ELR (cell line): ENCODE data around the gene GLIS1.

Experiments used
- DNase-seq: peaks from one replicate; pipeline ENCODE4 v3.0.0-alpha.2; 2015; ENCODE audit warnings: low read depth

GLIS1 gene

DNA sequence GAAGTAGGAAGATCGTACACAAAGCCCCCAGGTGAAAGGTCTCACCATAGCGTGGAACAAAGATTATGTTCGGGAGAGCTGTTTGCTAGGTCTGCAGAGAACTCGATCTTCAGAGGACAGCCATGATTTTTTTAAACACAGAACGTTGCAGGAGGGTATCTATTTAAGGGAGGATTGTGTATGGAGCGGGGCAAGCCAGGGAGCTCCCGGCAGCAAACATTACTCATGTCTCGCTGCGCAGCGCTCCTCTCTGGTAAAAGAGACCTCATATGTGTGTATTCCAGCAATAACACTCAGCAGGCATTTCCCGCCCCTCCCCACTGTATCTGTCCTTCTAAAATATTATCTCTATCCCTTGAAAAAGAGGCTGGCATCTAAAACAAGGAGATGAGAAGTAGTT lies 2.7 kb downstream of the GLIS1 start:
- peak; percentile 26 for DNase-seq

DNA sequence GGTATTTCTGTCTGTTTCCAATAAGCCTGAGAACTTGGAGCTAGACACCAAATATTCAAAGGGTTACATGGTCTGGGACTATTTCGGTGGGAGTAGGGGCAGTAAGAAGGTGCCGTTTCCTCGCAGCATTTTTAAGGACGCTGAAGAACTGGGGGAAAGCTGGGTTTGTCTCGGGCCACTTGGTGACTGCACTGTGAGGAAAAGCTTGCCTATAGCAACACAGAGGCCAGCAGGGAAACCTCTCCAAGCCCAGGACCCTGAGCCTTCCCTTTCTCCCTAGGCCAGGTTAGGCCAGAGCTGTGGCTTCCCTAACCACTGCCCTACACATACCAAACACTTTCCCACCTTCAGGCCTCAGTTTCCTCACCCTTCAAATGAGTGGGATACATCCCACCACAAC lies 3.3 kb downstream of the GLIS1 start:
- no peak for DNase-seq

DNA sequence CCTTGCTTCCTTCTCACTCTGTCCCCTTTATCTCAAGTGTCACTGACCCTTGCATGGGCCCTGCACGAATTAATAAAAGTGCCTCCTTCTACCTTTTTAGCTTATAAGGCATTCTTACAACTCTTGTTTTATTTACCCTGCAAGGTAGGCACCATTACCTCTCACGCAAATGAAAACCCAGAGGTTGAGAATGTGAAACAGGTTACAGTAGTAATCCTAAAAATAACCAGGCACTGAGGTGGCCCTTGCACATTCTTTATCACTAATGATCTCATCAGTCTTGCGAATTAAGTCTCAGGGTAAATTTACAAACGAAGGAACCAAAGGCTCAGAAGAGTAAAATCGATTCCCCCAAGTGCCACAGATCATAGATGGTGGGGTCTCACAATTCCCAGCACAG lies 3.7 kb downstream of the GLIS1 start:
- peak; percentile 23 for DNase-seq

DNA sequence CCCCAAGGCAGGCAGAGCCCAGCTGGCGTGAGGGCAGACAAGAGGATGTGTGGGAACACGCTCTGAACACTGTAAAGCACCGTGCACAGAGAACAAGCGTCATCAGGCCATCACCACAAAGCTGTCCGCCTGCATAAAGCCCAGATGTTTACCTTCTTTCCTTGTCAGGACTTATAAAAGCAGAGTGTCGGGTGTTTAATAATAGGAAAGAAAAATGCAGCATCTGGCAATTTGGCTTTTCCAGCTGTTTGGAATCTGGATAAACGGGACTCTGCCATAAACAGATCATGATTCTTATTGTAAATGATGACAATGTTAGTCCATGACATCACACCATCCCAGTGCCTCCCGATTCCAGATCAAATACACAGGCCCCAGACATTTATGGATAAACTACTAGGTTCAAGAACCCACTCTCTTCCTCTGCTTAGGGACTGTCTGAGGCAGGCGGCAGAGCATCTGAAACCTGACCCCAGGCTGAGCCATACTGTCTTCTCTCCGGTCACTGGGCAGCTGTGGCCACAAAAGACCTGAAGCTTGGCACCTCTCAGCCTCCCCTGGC lies 4.2 kb downstream of the GLIS1 start:
- DNase-seq, result peak; percentile 85

DNA sequence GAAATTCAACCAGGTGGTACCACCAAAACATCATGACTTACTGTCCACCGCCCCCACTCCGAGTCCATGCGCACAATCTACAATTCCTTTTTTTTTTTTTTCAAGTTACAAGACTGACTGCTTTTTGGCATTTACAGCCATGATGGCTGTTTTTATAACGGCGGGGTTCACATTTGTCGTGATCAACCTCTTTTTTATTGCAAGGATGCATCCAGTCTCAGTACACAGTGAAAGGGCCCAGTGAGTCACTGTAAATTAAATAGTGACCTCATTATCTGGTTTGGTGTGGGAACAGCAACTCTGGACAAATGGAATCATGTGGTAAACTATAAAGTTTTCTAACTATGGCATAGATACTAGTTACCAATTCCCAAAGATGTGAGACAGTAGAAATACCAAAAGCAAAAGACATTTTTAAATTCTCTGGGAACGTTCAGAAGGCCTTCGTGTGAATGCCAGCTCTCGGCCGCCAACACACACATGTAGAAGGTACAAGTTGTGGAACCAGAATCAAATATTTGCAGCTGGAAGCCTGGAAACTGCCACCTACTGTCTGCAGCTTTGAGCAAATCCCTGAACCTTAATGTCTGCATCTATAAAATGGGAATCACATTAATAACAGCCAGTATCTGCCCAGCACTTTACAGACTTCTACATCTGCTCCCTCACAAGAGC lies 4.9 kb downstream of the GLIS1 start:
- peak; percentile 91 for DNase-seq

DNA sequence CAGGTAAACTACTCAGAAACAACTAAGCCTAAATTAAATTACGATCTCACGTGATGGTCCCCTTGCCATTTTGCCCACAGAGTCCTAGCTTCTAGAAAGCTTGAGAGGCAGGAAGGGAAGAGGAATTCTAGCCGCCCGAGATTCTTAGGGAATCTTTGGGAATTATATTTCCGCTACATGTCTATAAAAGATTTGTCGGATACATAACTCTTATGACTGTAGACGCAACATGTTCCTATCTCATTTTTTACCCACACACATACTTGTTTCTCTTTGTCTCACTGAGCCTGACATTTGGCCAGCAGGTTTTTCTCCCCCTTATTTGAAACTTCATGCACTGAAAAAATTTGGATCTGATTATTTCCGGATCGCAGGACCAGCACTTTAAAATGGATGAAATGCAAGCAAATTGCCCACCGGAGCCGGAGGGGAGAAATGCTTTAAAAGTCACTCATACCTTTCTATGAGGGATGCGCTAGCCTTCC lies 5.5 kb downstream of the GLIS1 start:
- DNase-seq, result peak; percentile 69

DNA sequence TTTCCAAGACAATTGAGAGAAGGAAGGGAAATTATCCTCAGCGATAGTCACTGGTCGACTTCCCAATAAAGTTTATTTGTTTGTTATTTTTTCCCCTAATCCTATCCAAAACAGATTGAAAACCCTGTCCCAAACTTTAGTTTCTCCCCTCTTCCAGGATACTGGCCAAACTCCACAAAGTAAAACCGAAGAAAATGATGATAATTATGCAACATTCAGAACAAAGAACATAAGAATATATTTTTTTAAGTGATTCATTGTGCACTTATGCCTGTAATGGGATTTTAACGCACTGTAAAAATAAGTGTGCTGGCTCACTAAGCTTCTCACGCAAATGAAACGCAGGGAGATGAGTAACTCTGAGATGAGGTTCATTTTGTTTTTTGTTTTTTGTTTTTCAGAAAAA lies 6.0 kb downstream of the GLIS1 start:
- peak; percentile 96 for DNase-seq

DNA sequence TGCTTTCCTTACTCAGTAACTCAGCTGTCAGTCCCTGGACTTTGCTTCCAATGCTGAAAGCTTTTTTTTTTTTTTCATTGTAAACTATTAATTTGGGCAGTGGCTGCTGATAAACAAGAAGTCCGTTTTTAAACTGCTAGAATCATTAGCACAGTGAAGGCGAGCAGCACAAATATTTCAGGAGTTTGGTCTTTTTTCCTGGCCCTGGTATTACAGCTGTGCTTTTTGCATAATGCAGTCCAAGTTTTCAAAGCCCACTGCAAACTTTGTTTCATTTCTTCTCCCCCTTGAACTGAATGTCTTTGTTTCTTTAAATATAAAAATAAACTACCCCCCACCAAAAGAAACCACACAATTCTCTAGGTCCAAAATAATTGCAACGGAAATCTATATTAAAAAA lies 6.6 kb downstream of the GLIS1 start:
- DNase-seq, result peak; percentile 18

DNA sequence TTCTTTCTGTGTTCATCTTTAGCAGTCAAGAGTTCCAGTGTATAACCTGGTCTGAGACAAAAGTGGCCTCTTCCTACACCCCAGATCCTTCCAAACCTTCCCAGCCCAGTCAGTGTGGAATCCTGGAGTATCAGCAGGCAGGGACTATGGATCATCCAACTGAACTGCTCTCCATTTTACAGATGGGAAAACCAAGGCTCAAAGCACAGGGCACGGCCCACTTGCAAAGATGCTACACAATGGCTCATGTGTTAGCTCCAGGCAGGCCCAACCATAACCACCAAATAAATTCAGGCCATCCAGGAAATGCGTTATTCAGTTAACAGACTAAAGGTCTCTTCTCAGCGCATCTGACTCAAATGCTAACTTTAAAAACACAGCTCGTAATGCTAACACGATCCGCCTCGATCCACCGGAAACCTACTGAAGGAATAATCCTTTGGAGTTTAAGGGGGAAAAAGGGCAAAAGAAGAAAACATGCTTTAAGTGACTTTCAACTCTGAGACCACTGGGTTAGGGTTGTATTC lies 7.1 kb downstream of the GLIS1 start:
- peak; percentile 54 for DNase-seq

DNA sequence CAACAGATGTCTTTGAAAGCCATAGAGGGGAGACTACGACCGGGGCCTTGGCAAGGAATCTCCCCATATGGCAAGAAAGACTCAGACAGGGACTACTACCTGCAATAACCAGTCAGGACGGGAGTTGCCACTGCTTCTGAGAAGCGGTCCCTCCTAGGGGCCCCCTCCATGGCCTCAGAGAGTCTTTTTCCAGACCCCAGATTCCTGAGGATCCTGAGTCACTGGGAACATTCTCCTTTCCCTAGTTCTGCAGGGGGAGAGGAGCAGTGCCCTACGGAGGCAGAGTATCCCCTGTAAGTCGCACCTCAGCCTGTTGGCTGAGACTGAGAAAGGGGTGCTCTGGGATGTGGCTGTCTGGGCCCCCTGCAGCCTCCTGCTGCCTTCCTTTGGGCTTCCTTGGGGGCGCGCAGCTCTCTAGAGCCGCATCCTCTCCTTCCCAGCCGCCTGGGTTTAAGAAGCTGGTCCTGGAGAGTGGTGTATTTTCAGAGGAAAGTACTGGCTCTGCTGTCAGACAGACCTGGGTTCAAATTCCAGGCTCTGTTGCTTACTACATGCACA lies 7.8 kb downstream of the GLIS1 start:
- no peak for DNase-seq

DNA sequence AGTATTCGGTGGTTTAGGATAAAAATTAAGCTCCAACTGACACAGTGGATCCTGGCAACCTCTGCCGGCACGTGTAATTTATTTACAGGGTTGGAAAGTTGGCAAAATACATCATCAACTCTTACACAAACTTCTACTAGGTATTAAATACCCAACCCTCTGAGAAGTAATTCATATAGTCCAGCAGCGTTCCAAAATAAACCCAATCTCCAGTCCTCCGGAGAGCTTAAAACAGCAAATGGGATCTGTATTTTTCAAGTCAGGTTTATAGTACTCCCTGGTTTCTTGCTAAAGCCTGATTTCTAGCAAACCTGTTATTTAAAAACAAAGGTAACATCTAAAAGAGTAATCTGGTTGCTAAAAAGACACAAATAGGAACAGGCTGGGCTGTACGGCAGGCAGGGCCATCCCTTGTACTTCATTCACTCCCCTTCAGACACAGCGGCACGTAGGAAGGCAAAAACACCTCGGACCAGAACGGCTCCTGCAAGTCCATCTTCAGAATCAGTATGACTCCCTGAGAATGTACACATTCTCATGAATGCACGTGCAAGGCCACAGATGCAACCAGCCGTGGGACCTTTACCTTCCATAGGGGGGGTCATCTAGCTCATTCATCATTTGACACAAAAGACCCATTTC lies 8.6 kb downstream of the GLIS1 start:
- DNase-seq, result no peak

DNA sequence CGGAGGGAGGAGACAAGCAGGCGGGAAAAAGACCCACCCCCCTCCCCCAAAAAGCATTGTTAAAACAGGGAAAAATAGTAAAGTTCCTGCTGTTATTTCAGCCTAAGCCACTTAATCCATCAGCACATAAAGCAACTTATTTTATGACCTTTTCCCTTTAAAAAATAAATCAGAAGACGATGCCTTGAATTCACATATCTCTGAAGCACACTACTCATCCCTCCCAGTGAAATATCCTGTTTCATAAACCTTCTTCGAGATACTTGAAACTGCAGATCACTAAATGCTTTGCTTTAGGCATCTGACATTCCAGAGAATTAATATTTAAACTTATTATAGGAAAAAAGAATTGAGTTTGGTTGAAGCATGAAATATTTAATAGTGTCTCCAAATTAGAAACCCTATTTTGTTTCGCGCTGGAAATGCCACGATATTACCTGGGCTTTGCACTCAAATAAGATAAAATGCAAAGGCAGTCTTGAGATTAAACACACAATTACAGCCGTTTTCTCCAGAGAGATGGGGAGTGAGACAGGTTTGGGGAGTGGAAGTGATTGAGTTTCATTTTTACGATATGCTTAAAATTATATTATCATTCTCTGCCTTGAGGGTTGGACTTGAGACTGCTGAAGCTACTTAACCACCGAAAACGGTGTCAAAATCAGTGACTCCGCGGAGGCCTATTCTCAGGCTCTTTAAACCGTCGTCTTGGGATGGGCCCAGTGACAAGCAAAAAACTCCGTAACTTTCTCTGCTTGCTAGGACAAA lies 9.3 kb downstream of the GLIS1 start:
- DNase-seq, result no peak

DNA sequence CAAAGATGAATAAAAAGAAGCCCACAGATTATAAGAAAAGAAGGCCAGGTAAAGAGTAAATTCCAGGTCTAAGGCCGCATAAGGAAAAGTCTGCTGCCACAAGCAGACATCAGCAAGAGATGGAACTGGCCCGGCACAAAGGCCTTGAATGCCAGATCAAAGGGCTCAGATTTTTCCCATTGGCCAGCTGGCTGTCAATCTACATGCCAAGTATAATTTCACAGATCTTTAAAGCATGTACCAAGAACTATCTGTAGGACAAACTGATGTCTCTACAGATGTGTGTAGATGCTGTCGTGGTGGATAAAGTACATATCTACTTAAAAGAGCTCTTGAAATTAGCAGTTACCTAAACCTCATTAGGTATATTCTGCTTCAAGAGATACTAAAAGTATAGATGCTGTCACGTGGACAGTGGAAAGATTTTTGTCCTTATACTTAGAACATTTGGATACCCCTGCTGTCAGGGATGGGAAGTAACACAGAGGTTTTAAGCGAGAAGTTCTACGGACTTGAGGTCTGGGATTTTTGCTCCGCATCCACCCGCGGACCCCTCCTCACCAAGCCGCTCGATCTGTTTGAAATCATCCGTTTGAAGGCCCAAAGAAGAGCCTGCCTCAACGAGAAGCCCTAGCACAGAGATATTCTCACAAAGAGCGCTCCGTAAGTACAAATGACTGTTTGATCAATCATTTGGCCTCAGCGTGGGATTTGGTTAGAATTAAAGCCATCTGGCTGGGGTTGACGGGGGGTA lies 10.1 kb downstream of the GLIS1 start:
- DNase-seq, result no peak

DNA sequence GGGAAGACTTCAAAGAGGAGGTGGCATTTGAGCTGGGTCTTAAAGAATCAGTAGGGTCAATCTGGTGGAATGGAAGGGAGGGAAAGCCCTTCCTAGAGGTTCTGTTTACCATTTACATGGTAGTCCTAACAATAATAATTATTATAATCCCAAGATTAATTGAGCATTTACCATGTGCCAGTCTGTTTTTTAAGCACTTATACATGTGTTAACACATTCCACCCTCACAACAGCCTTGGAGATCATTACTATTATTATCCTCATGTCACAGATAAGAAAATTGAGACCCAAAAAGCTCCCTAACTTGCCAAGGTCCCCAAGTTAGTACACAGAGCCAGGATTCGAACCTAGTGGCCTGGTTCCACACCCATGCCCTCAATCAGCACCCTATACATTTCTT lies 10.8 kb downstream of the GLIS1 start:
- DNase-seq, result no peak

DNA sequence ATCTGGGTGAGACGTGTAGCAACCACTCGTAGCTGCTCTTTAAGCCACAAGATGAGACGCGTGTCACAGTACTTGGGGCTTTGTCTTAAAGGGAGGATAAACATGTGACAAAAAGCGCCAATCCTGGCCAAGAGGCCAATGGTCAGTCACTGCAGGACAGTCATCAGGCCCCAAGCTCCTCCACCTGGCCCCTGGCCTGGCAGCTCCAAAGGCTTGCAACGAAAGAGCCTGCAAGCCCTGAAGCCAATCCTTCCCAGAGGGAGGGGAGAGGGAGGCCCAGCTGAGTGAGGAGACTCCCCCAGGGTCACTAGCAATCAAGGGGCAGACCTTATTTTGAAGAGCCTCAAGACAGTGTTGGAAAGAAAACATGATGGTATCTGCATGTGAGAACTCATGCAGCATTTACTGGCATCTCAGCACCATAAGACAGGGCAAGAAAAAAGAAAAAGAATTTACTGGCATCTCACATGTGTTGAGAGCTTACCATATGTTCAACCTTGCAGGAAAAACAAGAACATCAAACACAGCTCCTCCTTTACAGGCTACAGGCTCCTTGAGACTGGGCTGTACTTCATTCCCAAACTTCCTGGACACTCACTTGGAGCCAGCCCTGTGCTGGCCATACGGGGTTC lies 11.4 kb downstream of the GLIS1 start:
- no peak for DNase-seq

DNA sequence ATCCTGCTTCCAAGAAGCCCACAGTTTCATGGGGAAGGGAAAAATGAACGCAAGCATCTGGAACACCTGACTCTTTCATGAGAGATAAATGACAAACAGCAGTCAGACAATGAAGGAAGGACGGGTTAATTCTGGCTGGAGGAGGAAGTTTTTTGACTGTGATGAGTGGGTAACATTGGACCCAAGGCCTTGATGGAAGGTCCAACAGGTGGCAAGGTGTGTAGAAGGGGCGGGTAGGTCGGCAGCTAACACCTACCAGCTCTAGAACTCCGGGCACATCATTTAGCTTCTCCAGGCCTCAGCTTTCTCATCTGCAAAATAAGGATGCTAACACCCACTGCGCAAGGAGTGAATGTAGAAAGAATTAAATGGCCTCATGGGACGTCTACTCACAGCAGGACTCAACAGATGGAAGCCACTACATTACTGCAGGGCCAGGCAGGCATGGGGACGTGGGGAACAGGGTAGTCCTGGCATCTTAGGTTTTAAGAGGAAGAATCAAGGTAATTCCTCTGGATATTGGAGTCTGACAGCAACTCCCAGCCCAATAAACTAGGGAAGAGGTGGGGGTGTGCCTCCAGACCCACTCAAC lies 12.9 kb downstream of the GLIS1 start:
- DNase-seq, result no peak

DNA sequence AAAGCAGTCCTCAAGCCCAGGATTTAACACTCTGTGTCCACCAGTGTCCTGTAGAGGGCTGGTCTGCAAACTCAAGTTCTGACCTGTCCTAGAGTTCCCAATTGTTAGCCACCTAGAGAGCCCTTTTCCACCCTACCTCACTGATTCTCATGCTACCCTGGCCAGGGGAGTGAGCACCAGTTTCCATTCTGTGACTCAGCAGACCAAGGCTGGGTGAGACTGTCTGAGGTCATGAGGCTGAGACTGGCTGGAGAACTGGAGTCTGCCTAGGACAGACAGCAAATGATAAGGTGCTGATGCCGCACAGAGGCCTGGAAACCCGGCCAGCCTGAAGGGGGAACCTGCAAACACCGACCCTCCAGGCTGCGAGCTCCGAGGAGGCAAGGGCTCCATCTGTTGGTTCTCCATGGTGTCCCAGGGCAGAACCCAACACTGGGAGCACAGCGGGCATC lies 13.7 kb downstream of the GLIS1 start:
- DNase-seq, result peak; percentile 49

DNA sequence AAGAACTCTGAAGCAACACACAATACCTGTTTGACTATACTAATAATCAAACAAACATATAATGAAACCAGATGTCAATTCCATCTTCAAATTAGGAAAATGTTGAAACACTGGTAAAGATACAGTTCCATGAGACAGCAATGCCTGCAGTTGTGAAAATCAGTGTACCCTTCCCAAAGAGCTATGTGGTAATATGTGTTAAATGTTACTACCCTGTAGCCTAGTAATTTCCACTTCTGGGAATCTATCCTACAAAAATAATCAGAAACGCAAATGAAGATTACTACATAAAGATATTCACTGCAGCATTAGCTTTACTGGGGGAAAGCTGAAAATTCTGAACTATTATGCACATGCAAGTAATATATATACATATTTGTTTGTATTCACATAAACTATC lies 16.9 kb downstream of the GLIS1 start:
- DNase-seq, result no peak

DNA sequence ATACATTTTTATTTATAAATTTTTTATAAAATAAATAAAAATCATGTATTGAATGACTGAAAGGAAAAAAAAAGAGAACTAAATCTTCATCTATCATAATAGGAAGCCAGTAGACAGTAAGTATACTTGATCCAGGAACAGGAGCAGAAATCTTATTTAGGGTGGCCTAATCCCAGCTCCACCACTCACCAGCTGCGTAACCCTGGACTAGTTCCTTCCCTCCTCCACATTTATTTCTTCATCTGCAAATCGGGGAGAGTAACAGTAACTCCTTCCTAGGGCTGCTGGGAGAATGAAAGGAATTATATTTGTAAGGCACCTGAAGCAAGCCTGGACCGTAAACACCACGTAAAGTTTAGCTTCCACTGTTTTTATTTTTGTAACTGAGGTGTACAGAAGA lies 17.9 kb downstream of the GLIS1 start:
- no peak for DNase-seq

DNA sequence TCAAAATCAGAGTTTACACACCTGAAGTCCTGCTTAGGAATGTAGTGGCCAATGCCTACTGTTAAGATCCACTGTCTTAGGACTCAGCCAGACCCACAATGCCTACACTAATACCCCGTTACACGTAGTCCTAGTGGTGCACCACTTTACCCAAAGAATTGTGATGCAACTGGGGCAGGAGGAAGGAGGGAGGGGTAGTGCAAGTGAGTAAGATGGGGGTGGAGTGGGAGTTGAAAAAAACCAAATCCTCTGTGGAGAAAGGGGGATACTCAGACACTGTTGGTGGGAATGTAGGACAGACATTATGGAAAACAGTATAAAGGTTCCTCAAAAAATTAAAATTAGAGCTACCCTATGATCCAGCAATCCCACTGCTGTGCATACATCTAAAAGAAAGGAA lies 19.5 kb downstream of the GLIS1 start:
- no peak for DNase-seq

DNA sequence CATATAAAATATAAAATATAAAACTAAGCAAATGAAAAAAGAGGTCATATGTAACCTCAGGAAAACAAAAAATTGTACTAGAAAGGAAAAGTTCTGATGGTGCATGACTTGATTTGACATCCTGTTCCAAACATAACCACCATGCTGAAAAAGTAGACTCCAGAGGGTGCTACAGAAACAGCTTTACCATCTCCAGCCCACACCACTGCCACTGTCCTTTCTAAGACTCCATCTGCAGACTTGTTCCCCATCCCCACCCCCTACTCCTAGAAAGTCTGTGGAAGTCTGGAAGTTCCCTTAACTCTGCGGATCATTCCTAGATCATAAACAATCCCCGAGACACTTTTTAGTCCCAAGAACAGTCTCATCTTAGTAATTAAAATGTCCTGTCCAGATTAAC lies 20.5 kb downstream of the GLIS1 start:
- no peak for DNase-seq
